HTERT RPE-1 (cell line): ENCODE data around the gene INSM1.

Experiments
- in situ Hi-C: fragments of 300-500 bp; cut with MboI; formaldehyde crosslinking; loops from 4 replicates; pipeline ENCODE4 v1.14.3; 2020; ENCODE audit warnings: low sequenced_read_pairs

INSM1 gene

DNA sequence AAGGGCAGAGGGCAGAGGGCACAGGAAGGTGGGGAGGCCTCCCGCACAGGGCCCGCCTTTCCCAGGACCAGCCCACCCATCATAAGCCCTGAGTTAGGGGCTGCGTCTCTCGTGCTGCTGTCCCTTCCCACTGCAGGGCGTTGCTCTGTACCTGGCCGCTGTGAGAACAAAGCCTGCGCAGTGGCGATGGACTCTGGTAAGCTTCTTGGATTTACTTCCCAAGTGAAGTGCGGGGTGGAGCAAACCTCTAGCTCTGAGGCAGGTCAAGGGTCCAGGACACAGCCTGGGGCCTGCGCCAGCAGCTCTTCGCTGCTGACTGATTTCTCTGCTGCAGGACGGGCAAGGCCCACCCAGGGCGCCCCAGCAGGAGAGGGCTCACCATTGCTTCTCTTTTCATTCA, 23.9 kb downstream of the INSM1 start:
- in situ Hi-C loops, result no loop called here

DNA sequence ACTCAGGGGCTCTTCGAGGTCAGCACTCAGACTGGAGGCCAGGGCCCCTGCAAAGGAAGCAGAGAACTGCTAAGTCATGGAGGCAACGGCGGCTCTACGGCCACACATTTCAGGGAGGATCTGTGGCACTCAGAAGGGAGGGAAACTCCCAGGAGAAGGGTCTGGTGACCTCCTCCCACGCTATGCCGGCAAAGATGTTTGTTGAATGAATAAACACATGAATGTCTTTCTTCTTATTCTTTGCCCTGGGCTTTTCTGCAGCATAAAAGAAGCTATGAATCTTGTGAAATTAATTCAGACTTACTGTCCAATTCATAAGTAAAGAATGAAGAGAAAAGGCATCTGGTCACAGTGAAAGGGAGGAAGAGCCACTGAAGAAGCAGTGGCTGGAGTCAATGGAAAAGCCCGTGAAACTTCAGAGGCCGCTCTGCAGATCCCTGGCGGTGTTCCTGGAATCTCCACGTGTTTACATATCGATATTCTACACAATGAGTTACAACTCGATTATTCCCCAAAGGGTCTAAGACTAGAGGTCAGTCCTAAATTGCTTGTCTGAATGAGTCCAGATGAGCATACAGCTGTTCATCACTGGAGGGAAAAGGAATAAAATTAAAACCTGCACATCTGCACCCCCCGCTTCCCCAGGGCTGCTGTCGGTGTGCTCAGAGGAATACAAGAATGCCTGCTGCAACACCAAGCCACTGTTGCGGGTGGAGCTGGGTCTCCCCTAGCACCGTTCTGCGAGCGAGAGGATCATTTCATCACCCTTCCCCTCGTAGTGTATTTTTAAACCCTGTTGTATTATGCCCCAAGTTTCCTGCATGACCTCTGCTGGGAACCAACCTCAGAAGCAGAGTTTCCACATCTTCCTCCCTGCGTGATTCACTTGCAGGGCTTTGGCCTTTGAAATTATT, 25.6 kb downstream of the INSM1 start:
- in situ Hi-C loops, result no loop called here

DNA sequence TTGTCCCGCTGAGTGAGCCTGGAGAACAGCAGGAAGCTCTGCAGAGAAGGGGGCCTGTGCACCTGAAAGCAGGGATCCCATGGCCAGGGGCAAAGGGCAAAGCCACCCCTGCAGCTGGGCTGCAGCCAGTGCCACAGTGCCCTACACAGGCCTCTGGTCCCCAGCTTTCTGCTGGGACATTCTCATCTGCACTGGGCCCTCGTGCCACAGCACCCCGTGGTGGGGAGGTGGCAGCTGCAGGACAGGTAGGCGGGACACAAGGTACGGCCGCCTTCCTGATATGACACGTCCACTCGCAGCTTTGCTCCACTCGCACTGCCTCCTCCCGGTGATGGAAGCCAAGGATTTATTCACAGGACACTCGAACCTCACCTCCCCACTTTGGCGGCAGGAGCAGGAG, 27.2 kb downstream of the INSM1 start:
- in situ Hi-C loops, result no loop called here

DNA sequence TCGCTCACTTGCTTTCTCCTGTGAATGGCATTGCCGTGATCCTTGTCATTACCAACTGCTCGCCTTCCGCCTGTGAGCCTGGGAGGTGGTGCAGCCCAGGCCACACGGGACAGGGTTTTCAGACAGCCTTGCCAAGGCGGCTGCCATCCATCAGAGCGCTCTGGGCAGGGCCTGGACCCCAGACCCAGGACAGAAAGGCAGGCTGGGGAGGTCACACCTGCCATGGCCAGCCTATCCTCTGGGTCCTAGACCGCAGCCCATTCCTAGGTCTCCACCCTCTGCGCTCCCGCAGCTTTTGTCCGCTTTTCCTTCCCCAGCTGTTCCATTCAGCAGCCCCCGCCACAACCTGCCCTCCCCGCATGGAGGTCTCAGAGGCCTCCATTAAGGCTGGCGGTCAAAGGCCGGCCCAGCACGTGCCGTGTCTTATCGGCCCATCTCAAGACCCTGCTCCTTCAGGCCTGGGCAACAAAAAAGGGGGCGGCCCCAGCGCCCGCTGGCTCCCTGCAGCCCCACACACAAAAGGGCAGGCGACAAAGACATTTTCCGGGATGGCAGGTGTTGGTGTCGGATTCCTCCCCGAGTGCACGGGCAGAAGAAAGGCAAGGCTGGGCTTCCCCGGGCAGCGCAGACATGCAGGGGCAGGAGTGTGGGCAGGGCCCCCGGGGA, 28.1 kb downstream of the INSM1 start:
- in situ Hi-C loops, result no loop called here

DNA sequence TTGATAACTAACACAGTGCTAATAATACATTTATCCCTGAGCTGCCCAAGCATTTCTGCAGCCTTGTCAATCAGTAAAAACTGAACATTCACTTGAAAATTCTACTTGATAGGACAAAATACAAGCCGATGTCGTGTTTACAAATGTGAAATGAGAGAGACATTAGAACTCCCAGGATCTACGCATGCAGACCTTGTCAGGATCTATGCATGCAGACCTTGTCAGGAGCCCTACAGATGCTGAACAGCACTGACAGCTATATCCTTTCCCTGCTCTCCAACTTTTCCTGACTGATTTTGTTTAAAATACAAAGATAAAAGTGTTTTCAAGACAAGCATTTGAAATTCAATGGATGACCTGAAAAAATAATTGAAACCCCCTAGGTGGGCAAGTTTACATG, 28.9 kb downstream of the INSM1 start:
- in situ Hi-C loops, result no loop called here

DNA sequence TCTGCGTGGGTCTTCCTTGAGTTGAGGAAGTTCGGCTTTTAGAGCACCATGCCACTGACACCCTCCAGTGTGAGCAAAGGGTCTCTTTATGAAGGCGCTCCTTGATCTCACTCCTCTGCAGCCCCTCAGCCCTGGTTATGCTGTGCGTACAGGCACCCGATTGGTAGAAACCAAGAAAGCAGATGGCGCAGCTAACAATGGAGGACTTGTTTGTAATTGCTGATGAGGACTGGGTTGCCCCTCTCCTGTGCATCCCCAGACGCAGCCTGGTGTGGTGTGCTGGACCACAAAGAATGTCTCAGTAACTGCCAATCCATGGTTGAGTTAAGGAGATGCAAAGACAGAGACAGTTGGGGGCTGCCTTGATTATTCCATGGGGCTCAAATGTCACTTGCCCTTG, 30.2 kb downstream of the INSM1 start:
- in situ Hi-C loops, result no loop called here

DNA sequence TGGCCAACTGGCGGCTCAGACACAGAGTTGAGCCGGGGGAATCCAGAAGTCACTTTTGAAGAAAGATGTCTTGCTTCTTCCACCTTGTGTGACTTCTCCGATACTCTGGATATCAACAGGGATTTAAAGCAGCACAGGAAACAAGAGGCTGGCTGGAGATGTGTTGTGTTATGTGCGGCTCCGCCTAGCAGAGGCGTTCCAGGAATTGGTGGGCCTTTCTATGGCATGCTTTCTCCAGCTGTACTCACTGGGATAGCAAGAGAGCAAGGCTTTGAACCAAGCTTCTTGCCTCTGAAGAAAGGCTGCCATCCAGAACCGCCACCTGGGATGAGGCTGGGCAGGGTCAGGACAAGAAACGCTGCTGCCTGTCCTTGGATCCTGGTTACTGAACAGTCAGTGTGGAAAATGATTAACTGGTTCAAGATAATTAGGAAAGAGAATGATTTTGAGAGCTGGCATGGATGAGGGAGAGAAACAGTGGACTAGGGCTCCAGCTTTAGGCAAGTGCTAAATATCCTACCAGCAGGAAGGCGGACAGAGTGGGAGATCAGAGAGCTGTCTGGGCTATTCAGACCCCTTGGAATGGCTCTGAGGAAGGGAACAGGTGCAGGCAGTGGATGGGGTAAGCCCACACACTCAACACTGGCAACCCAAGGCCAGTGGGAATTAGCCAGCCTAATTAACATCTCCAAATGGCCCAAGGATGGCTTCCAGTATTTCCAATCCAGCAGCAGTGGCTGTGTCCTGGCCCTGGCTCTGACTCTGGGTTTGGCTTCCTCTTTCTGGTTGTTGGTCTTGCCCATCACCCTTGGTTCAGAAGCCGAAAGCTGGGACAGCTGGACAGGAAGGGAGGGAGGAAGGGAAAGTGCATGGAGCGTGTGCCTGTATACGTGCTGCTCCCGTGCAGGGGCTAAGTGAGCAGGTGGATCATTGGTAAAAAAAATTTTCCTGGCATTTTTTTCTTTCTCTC, 31.9 kb downstream of the INSM1 start:
- in situ Hi-C loops, result no loop called here

DNA sequence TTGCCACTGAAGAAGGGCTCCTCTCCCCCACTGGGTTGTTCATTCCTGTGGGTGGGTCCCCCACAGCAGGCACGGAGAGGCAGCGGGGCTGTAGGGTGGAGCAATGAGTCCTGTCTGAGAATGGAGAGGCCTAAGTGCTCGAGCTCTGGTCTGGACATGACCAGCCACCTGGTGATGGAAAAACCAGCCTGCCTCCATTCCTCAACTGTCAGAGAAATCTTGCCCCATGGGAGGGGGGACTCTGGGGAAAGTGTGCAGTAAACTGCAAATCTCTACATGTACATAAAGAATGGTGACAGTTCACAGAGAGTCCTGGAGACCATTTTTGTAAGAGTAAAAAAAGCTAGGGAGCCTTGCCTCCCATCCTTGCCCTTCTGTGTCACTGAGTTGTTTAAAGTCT, 34.1 kb downstream of the INSM1 start:
- in situ Hi-C loops, result no loop called here

DNA sequence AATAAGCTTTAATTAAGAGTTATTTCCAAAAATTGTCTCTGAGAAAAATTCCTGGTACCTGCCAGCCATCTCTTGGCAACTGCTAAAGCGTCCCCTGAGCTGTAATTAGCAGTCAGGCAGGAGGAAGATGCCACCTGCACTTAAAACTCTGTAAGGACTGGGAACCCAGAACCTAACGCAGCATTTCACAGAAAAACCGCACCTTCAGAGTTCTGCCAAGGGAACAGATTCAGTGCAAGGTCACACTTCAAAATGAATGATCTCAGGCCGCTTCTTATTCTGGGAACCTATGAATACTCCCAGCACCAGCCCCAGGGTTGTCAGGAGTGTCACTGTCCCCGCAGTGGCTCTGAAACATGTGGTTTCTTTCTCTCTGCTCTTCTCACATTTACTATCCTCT, 36.7 kb downstream of the INSM1 start:
- in situ Hi-C loops, result no loop called here

DNA sequence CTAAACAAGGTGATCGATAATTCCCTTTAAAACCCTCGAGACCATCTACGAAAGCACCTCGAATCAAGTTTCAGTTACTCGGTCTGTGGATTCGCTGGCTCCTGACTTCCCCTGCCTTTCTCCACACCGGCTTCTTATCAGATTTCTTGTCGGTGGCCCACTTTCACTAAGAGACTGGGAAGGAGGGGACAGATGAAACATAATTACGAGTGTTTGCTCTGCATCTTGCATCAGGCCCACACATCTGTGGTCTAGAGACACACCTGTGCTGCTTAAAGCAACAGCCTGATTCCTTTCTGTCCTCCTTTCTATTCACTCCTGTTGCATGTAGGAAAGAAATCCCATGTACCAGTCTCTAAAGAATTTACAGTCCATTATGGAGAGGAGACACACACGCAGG, 37.7 kb downstream of the INSM1 start:
- in situ Hi-C loops, result no loop called here

DNA sequence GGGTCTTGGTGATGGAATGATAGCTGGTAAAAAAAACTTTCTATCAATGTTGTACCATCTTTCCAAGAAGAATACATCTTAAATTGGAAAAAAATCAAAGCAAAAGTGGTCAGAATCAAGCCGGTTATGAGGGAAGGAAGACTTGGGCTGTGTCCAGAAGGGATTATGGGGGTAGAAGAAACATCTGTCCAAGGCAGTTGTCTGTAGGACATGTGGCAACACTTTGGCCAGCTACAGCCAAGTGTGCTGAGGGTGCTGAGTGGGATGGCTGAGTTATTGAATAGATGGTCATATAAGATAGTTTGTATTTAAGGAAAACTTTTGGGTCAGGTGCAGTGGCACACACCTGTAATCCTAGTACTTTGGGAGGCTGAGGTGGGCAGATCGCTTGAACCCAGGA, 38.4 kb downstream of the INSM1 start:
- in situ Hi-C loops, result no loop called here

DNA sequence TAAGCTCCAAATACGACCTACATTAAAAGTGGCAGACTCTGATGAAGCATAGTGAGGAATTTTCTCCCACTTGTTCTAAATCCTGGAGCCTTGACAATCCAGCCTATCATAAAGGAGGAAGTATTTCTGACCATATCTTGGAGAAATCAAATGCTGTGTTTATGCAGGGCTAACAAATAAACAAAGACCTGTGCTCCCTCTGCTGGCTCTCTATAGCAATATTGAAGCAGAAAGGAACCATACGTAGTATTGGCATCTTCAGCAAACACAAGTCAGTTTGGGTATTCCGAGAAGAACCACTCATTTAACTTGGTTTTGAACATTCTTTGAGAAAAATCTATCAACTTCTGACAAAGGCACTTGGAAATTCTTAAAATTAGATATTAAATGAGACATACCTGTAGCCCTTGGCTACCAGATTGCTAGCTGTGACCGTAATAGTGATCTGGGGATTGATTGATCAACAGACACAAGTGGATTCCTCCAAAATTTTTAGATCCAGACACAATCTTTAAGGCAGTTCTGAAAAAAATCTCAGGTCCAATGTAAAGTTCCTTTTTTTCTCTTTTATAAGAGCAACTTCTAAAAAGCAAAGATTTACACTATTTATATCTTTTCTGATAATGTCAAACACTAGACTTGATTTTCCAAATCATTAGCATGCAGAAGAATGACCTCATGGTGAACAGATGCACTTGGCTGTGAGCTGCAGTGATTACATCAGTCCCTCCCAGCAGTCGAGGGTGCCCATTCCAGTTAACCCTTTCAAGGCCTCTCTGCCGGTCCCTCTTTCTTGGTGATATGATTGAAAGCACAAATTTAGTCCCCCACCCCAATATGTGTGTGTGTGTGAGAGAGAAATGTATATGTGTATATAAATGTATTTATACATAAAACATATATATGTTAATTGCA, 40.2 kb downstream of the INSM1 start:
- in situ Hi-C loops, result no loop called here

DNA sequence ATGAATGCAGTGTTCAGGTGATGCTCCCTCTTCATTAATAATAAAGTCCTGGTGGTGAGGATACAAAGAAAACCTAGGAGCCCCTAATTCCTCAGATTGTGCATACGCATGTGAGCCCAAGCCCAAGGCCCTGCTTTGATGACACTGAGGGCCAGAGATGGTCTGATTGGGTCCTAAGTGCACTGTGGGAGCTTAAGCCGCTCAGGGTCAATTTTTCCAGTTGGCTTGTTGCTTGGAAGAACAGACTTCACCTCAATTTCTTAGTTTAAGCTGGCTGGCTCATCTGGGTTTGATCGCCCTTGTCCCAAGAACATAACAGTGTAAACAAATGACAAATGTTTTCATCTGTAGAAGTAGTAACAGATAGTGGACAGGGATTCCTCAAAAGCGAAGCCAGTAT, 41.4 kb downstream of the INSM1 start:
- in situ Hi-C loops, result no loop called here

DNA sequence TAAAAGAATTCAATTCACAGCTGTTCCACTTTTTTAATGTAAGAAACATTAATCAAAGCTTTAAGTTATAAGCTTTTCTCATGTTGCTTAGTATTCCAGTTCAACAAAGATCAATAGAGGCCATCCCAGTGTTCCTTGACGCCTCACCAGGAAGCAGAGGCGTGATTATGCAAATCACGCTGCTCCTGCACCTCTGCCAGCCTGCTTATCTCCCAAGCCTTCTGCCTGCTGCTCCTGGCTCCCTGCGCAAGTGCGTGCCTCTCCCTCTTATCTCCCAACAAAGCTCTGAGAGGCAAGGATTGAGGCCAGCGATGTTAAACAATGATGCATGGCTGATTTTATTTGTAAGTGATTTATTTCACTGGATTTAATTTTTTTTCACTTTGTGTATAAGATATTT, 42.8 kb downstream of the INSM1 start:
- in situ Hi-C loops, result no loop called here

DNA sequence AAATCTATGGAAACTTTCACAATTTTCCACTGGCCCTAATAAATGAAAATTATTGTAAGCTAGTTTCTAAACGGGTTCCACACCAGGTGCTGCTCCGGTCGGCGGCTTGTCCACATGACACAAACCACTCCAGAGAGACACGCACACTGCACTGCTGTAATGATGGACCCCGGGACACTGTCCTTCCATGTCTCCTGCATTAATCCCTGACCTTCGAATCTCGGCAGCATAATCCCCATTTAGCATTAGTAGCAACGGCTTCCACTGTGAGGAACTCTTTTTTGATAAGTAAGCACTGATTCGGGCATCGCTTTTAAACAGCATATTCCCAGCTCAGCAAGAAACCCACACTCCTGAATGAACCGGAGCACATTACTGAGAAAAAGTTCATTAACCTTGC, 43.5 kb downstream of the INSM1 start:
- in situ Hi-C loops, result no loop called here

DNA sequence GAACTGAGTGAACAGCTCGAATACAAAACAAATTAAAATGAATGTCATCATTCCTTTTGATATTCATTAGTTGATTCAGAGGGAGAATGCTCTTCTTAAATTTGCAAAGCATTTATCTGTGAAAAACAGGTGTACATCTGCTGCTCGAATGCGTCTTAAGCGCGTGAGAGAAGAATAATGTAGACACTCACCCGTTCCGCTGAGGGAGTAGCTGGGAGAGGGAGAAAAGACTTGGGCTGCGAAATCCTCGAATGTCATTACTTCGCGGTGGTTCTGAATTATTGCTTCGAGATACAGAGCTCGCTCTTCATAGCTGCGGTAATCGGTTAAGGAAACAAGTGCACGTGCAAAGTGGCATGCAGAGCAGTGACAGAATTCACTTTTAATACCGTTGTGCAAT, 43.9 kb downstream of the INSM1 start:
- in situ Hi-C loops, result no loop called here

DNA sequence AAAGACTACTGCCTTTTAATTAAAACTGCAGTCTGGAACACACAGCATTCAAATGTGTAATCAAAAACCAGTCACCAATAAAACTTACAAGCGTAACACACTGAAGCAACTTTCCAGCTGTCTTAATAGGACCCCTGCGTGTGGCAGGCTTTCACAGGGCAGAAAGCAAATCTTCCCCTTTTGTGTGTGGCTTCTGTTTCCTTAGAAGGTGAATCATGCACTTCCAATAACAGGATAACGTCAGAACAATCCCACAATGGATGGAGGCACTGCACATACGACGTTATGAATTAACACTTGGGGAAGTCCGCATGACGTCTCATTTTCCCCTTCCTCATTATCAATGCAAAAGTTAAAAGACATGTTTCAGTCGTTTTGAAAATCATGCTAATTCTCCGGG, 44.8 kb downstream of the INSM1 start:
- in situ Hi-C loops, result no loop called here

DNA sequence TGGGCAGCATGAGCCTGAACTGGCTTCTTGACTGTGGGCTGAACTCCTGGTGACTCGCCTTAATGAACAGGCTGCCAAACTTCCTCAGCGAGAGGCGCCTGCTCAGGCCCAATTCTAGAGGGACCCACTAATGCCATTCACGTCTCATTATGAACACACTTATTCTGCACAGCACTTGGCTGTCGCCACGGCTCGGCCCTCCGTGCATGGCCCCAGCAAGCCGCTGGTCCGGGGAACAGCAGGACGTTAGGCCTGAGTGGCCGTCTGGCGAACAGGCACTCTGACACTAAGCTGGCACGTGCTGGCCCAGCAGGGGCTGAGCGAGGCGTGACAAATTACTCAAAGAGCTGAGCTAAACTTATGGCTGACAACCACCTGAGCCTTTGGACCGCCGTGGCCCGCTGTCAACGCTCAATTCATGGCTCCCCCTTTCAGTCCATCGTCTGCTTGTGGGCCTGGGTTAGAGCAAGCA, 45.9 kb downstream of the INSM1 start:
- in situ Hi-C loops, result no loop called here

DNA sequence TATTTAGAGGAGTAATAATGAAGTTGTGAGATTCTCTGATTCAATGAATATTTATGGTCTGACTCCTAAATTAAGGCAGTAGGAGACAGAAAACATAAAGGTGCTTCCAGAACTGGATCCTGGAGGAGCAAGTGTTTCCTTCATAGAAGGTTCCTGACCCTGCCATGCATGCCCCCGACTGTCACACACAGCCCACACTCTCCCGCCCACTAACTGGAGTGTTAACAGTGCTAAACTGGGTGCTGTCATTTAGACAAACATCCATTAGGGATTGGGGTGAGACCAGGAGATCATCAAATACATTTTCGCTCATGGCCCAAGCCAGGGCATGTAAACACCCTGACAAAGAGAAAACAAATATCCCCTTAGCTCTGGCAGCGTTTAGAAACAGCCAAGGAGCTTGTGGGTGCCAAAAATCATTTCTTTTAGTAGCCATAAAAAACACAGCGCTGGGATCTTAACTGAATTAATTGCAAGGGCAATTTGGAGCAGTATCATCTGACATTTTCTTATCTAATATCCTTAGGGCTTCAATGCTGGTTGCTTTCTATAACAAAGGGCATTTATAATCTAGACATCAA, 46.8 kb downstream of the INSM1 start:
- in situ Hi-C loops, result no loop called here

DNA sequence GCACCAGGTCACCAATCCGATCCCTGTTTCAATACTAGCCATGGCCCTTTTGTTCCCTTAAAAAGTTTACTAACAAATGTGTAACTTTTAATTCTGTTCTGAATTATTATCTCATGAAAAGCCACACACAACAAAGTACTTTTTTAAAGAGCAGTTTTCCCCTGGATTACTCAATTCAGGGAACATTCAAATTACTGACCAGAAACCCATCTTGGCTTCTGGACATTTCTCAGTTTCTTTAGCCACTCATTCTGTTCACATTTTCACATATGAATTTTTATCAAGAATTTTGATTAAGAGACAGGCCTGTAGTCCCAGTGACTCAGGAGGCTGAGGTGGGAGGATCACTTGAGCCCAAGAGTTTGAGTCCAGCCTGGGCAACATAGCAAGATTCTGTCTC, 47.4 kb downstream of the INSM1 start:
- in situ Hi-C loops, result no loop called here
